ENCODE data around the gene VPS18.
A peak's percentile ranks its signal among the peaks of the same experiment; 100 is the strongest.

The VPS18 gene

DNA sequence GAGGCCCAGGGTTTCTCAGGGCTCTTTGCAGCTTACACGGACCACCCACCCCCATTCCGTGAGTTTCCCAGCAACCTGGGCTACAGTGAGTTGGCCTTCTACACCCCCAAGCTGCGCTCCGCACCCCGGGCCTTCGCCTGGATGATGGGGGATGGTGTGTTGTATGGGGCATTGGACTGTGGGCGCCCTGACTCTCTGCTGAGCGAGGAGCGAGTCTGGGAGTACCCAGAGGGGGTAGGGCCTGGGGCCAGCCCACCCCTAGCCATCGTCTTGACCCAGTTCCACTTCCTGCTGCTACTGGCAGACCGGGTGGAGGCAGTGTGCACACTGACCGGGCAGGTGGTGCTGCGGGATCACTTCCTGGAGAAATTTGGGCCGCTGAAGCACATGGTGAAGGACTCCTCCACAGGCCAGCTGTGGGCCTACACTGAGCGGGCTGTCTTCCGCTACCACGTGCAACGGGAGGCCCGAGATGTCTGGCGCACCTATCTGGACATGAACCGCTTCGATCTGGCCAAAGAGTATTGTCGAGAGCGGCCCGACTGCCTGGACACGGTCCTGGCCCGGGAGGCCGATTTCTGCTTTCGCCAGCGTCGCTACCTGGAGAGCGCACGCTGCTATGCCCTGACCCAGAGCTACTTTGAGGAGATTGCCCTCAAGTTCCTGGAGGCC is 5.4 kb downstream of the VPS18 start:
- no peak for DNase-seq (ENCODE audit: low read depth in 3 of 3, low spot score in 1 of 3)

DNA sequence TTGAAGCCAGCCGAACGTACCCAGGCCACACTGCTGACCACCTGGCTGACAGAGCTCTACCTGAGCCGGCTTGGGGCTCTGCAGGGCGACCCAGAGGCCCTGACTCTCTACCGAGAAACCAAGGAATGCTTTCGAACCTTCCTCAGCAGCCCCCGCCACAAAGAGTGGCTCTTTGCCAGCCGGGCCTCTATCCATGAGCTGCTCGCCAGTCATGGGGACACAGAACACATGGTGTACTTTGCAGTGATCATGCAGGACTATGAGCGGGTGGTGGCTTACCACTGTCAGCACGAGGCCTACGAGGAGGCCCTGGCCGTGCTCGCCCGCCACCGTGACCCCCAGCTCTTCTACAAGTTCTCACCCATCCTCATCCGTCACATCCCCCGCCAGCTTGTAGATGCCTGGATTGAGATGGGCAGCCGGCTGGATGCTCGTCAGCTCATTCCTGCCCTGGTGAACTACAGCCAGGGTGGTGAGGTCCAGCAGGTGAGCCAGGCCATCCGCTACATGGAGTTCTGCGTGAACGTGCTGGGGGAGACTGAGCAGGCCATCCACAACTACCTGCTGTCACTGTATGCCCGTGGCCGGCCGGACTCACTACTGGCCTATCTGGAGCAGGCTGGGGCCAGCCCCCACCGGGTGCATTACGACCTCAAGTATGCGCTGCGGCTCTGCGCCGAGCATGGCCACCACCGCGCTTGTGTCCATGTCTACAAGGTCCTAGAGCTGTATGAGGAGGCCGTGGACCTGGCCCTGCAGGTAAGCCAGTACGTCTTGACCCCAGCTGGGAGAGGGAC is 6.2 kb downstream of the VPS18 start:
- no peak for DNase-seq (ENCODE audit: low read depth in 3 of 3, low spot score in 1 of 3)

DNA sequence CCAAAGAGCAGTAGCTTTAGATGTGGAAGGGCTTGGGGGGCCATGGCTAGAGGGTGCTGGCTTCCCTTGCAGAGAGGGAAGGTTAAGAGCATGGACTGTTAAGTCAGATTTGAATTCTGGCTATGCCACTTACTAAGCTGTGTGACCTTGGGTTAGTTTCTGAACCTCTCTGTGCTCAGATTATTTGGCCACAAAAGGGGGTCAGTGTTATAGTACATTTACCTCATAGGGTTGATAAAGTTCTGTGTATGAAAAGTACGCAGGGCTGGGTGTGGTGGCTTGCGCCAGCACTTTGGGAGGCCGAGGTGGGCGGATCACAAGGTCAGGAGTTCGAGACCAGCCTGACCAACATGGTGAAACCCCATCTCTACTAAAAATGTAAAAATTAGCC is 6.8 kb downstream of the VPS18 start:
- no peak for DNase-seq (ENCODE audit: low read depth in 3 of 3, low spot score in 1 of 3)

DNA sequence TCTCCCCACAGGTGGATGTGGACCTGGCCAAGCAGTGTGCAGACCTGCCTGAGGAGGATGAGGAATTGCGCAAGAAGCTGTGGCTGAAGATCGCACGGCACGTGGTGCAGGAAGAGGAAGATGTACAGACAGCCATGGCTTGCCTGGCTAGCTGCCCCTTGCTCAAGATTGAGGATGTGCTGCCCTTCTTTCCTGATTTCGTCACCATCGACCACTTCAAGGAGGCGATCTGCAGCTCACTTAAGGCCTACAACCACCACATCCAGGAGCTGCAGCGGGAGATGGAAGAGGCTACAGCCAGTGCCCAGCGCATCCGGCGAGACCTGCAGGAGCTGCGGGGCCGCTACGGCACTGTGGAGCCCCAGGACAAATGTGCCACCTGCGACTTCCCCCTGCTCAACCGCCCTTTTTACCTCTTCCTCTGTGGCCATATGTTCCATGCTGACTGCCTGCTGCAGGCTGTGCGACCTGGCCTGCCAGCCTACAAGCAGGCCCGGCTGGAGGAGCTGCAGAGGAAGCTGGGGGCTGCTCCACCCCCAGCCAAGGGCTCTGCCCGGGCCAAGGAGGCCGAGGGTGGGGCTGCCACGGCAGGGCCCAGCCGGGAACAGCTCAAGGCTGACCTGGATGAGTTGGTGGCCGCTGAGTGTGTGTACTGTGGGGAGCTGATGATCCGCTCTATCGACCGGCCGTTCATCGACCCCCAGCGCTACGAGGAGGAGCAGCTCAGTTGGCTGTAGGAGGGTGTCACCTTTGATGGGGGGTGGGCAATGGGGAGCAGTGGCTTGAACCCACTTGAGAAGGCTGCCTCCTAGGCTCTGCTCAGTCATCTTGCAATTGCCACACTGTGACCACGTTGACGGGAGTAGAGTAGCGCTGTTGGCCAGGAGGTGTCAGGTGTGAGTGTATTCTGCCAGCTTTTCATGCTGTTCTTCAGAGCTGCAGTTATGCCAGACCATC is 8.6 kb downstream of the VPS18 start:
- DNase-seq (ENCODE audit: low read depth in 3 of 3, low spot score in 1 of 3) = no peak

DNA sequence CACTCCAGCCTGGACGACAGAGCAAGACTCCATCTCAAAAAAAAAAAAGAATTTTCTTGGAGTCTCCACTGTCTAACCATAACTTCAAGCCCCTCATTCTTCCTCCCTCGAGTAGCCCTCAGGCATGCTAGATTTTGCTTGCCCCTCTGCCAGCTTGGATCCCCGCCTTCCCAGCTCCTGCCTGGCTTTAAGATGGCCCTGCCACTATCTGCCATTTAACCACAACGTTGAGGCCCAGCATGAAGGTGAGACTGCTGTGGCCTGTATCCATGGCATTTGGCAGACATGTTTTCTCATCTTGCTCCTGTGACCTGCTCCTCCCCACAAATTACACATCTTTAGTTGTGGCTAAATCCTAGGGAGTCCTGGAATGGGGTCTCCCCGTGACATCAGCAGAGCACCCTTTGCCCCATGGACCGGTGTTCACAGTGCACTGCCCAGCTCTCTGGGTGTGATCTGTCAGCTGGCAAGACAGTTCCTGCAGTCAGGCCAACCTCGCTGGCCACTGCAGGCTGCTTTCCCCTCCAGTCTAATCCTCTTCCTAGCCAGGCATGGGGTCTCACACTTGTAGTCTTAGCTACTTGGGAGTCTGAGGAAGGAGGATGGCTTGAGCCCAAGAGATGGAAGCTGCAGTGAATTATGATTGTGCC is 10.4 kb downstream of the VPS18 start:
- DNase-seq (ENCODE audit: low read depth in 3 of 3, low spot score in 1 of 3) = no peak

- DNase-seq (ENCODE audit: low read depth in 3 of 3, low spot score in 1 of 3) = peak in 2 of 3 donors; percentile 52 to 70
Observed at GRCh38 chr15:40906091-40906990, 12.1 kb downstream of the VPS18 start.

DNA sequence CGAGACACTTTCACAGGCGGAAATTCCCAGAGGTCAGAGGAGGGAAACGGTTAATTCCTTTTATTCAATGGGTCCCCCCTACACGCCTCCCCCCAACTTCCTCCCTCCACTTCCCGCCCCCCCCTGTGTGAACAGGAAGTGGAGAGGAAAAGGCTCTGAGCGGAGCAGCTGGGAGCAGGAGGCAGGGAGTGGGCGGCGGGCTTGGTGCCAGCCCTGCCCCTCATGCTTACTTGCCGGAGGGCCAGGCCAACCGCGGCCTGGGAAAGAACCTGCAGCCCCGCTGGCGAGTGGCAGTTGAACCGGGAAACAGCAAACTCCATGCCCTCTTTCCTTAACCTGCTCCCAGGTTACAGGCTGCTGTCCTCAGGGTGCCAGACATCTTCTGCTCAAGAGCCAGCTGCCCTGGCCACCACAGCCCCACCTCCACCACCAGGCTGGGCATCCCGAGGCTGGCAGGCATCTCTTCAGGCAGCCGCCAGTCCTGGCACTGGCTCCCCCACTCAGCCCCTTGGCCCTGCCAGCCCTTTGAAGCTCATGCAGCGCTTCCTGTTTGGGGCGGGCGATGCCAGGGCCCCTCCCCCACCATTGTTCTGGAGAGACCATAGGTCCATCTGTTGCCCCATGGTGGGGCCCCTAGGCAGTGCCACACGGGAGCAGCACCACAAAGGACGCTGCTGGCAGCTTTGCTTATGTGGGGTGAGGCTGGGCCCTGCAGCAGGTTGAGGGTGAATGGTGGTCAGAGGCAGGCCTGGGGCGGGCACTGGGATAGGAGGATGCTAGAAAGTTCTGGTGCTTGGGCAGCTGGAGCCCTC is 12.9 kb downstream of the VPS18 start:
- no peak for DNase-seq (ENCODE audit: low read depth in 3 of 3, low spot score in 1 of 3)

DNA sequence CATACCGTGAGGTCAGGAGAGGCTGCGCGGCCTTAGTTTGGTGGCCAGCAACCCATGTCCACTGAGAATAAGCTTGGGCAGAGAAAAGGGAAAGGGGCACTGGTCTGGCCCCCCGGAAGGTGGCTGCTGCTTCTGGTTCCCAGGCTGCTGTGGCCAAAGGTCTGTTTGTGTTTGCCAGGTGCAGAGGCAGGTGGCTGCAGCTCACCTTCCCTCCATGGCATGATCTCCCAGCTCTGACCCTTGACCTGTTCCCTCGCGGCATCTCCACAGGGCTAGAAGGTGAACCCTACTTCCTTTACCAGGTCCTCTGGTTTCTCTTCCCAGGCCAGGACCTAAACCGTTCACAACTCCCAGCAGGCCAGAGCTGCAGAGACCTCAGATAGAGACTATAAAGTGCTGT is 13.8 kb downstream of the VPS18 start:
- no peak for DNase-seq (ENCODE audit: low read depth in 3 of 3, low spot score in 1 of 3)

GRCh38 chr15:40909662-40910630 is 15.7 kb downstream of the VPS18 start:
- DNase-seq (ENCODE audit: low read depth in 3 of 3, low spot score in 1 of 3) = no peak

GRCh38 chr15:40911141-40911540 is 16.9 kb downstream of the VPS18 start:
- no peak for DNase-seq (ENCODE audit: low read depth in 3 of 3, low spot score in 1 of 3)

- DNase-seq (ENCODE audit: low read depth in 3 of 3, low spot score in 1 of 3) = no peak
Observed at GRCh38 chr15:40911693-40912092, 17.4 kb downstream of the VPS18 start.

GRCh38 chr15:40912478-40912877 is 18.2 kb downstream of the VPS18 start:
- no peak for DNase-seq (ENCODE audit: low read depth in 3 of 3, low spot score in 1 of 3)

DNA sequence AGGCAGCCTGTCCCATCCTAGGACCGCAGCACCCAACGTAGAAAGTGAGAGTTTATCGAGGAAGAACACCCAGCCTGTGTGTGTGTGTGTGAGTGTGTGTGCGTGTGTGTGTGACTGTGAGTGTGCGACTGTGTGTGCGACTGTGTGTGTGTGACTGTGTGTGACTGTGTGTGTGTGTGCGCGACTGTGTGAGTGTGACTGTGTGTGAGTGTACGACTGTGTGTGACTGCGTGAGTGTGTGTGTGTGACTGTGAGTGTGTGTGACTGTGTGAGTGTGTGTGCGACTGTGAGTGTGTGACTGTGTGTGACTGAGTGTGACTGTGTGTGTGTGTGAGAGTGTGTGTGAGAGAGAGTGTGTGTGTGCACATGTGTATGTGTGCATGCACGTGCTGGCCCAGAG is 19.8 kb downstream of the VPS18 start:
- DNase-seq (ENCODE audit: low read depth in 3 of 3, low spot score in 1 of 3) = no peak

- no peak for DNase-seq (ENCODE audit: low read depth in 3 of 3, low spot score in 1 of 3)
Observed at GRCh38 chr15:40914486-40914885, 20.2 kb downstream of the VPS18 start.

- no peak for DNase-seq (ENCODE audit: low read depth in 3 of 3, low spot score in 1 of 3)
Observed at GRCh38 chr15:40915116-40915661, 20.9 kb downstream of the VPS18 start.

GRCh38 chr15:40915679-40916078 is 21.4 kb downstream of the VPS18 start:
- DNase-seq (ENCODE audit: low read depth in 3 of 3, low spot score in 1 of 3) = no peak

DNA sequence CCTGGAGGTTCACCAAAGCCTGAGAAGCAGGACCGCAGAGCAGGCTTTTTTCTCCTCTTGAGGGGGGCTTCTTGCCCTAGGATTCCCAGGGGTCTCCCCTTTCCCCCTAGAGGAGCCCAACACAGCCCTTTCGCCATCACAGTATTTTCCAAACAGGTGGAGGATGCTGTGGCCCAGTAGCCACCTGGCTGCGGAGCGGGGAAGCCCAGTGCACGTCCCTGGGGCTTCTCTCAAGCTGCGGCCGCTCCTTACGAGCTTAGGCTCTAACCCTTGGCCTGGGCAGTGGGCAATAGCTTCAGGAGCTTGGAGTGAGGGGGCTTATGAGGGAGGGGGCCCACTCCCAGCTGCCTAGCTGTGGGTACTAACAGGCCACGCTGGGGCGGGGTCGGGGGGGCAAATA is 23.3 kb downstream of the VPS18 start:
- no peak for DNase-seq (ENCODE audit: low read depth in 3 of 3, low spot score in 1 of 3)

Data from stimulated activated CD4-positive, alpha-beta T cell treated with anti-CD3 and anti-CD28 coated beads, TNF-alpha, amount 100 ng/mL, for 1 hour (primary cell).